GM06990 (cell line): ENCODE measurements around the gene MC1R.

Experiments
- DNase-seq: peaks from one replicate; pipeline ENCODE4 v3.0.0-alpha.2; 2011; ENCODE audit not compliant: insufficient read length; ENCODE audit errors: extremely low read depth
- H3K27me3 ChIP-seq: replicated peaks from 2 replicates; pipeline ENCODE4 v1.6.0; 2011; ENCODE audit warnings: low read length; ENCODE audit not compliant: control insufficient read depth, insufficient read depth
- H3K36me3 ChIP-seq: 2 replicates; pipeline ENCODE4 v1.5.1; 2011; ENCODE audit warnings: low read length; ENCODE audit not compliant: control insufficient read depth, insufficient read depth
- H3K4me3 ChIP-seq: replicated peaks from 2 replicates; pipeline ENCODE4 v1.5.1; 2011; ENCODE audit warnings: low read depth, mild to moderate bottlenecking, control low read depth, low read length
- CTCF ChIP-seq: IDR thresholded peaks from 2 replicates; pipeline ENCODE4 v1.5.1; 2011; ENCODE audit warnings: low read length, control low read depth, mild to moderate bottlenecking, inconsistent platforms; ENCODE audit not compliant: insufficient read depth, poor library complexity, severe bottlenecking

Gene MC1R

GRCh38 chr16:89900885-89901284 lies 17.8 kb upstream of the MC1R start:
- no peak for DNase-seq
- Histone ChIP-seq H3K36me3 (peaks cover 36% of the 10 kb centered on the region), H3K27me3 (no peaks in the 10 kb centered on the region), H3K4me3 (no peak overlapping the region)
- TF ChIP-seq CTCF: no peak

- DNase-seq: no peak
- Histone ChIP-seq H3K36me3 (peaks cover 35% of the 10 kb centered on the region), H3K27me3 (no peaks in the 10 kb centered on the region), H3K4me3 (no peak overlapping the region)
- no peak for TF ChIP-seq CTCF
These were observed 15.7 kb upstream of the MC1R start for GRCh38 chr16:89902980-89903379.

- H3K4me3 ChIP-seq: no peak overlapping the region
- peaks cover 33% of the 10 kb centered on the region for H3K36me3 ChIP-seq
- no peak for DNase-seq
- H3K27me3 ChIP-seq: no peaks in the 10 kb centered on the region
- no peak for TF ChIP-seq CTCF
These were observed 14.7 kb upstream of the MC1R start for GRCh38 chr16:89903908-89904515.

GRCh38 chr16:89904606-89905510 lies 13.8 kb upstream of the MC1R start:
- DNase-seq: no peak
- Histone ChIP-seq H3K27me3 (no peaks in the 10 kb centered on the region), H3K4me3 (no peak overlapping the region), H3K36me3 (peaks cover 36% of the 10 kb centered on the region)
- no peak for TF ChIP-seq CTCF

GRCh38 chr16:89905511-89906139 lies 13.0 kb upstream of the MC1R start:
- Histone ChIP-seq H3K27me3 (no peaks in the 10 kb centered on the region), H3K36me3 (peaks cover 38% of the 10 kb centered on the region), H3K4me3 (no peak overlapping the region)
- no peak for DNase-seq
- no peak for TF ChIP-seq CTCF
